Suprapubic skin (tissue), 4 donors: ENCODE measurements around the gene ZNF534.
"Not testable (repeated sequence)": the region's sequence is repeated elsewhere in the genome, so short reads cannot be mapped to it uniquely, and the experiment has no call there.

Experiments
- CTCF ChIP-seq, 2 donors: fragments of 200-600 bp in 1 of 2; fragments of 450-650 bp in 1 of 2; sonication (generic) in 1 of 2; IDR thresholded peaks; one replicate each; pipeline ENCODE4 v1.5.1; 2016 to 2019; ENCODE audit warnings: antibody characterized with exemption in 2 of 2, mild to moderate bottlenecking in 1 of 2, moderate library complexity in 1 of 2
- POLR2A ChIP-seq, 2 donors: fragments of 450-650 bp; IDR thresholded peaks; one replicate each; pipeline ENCODE4 v1.6.1; 2017; ENCODE audit warnings: antibody characterized with exemption in 2 of 2, mild to moderate bottlenecking in 2 of 2, moderate library complexity in 2 of 2
- POLR2AphosphoS5 ChIP-seq, 3 donors: sonication (generic); formaldehyde crosslinking; IDR thresholded peaks; one replicate each; pipeline ENCODE4 v1.6.1; 2017; ENCODE audit warnings: antibody characterized with exemption in 3 of 3

GRCh38 chr19:52485064-52485463 lies 56.1 kb downstream of the ZNF534 start:
- TF ChIP-seq CTCF, POLR2AphosphoS5, POLR2A (IDR thresholded peaks at IDR 0.05): not testable (repeated sequence)
